Measurements from ENCODE around the gene EIF4A2.

GRCh38 chr3:186743666-186744065 is 39.7 kb upstream of the EIF4A2 start:
- no peak for TF ChIP-seq POLR2AphosphoS5 (IDR thresholded peaks at IDR 0.05; ENCODE audit: insufficient read depth in 1 of 2, low read depth in 1 of 2)
- TF ChIP-seq POLR2A (IDR thresholded peaks at IDR 0.05) = no peak
- no peak for TF ChIP-seq CTCF (IDR thresholded peaks at IDR 0.05)
